OCI-LY7 (cell line): Measurements from ENCODE around the gene GMDS.

Experiments used
- EZH2phosphoT487 ChIP-seq: fragments of 200-600 bp; sonication (generic); IDR thresholded peaks from 2 replicates; pipeline ENCODE4 v1.6.1; 2018; ENCODE audit warnings: low read depth, borderline replicate concordance, mild to moderate bottlenecking, mixed run types, antibody characterized with exemption, low read length, moderate library complexity, mixed read lengths
- TF ChIP-seq, protein P1 (sequence below): fragments of 200-600 bp; sonication (generic); conservative IDR thresholded peaks from 2 replicates; pipeline ENCODE4 v1.5.1; 2014; ENCODE audit warnings: mild to moderate bottlenecking, antibody characterized with exemption, low read length, moderate library complexity, mixed read lengths

- TF ChIP-seq, protein P1, sequence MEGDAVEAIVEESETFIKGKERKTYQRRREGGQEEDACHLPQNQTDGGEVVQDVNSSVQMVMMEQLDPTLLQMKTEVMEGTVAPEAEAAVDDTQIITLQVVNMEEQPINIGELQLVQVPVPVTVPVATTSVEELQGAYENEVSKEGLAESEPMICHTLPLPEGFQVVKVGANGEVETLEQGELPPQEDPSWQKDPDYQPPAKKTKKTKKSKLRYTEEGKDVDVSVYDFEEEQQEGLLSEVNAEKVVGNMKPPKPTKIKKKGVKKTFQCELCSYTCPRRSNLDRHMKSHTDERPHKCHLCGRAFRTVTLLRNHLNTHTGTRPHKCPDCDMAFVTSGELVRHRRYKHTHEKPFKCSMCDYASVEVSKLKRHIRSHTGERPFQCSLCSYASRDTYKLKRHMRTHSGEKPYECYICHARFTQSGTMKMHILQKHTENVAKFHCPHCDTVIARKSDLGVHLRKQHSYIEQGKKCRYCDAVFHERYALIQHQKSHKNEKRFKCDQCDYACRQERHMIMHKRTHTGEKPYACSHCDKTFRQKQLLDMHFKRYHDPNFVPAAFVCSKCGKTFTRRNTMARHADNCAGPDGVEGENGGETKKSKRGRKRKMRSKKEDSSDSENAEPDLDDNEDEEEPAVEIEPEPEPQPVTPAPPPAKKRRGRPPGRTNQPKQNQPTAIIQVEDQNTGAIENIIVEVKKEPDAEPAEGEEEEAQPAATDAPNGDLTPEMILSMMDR = no peak
- no peak for TF ChIP-seq EZH2phosphoT487
Measured at GRCh38 chr6:1869308-1869707, 376.1 kb downstream of the GMDS start.
